Left lung (tissue), 10 donors: ENCODE results near the gene HAO1. TPM values are rescaled to one million over a fixed set of nuclear protein-coding genes. Genes with fewer than 3 reads are reported as not detected.
A peak's percentile ranks its signal among the peaks of the same experiment; 100 is the strongest.

Experiments
- ATAC-seq: fragments of 200-7000 bp; cut with Tn5 transposase; one replicate; pipeline ENCODE4 v1.9.1; 2020; ENCODE audit warnings: moderate library complexity
- DNase-seq, 4 donors: peaks; one replicate each; pipeline ENCODE4 v3.0.0-alpha.2; 2013 to 2020
- H3K27ac ChIP-seq, 2 donors: fragments of 200-600 bp; sonication (generic) in 1 of 2; one replicate each; pipeline versions ENCODE4 v1.5.0 to v1.8.0; 2020 to 2021
- H3K27me3 ChIP-seq, 2 donors: fragments of 200-600 bp; sonication (generic) in 1 of 2; one replicate each; pipeline versions ENCODE4 v1.5.0 to v1.8.0; 2020 to 2021
- H3K36me3 ChIP-seq, 2 donors: fragments of 200-600 bp; sonication (generic) in 1 of 2; one replicate each; pipeline versions ENCODE4 v1.5.0 to v1.8.0; 2020 to 2021
- H3K4me1 ChIP-seq, 2 donors: fragments of 200-600 bp; one replicate each; pipeline ENCODE4 v1.8.0; 2021
- H3K4me3 ChIP-seq, 2 donors: fragments of 200-600 bp; sonication (generic) in 1 of 2; one replicate each; pipeline versions ENCODE4 v1.5.0 to v1.8.0; 2020 to 2021; ENCODE audit warnings: mild to moderate bottlenecking in 1 of 2
- H3K9me3 ChIP-seq, 2 donors: fragments of 200-600 bp; sonication (generic) in 1 of 2; one replicate each; pipeline versions ENCODE4 v1.5.0 to v1.8.0; 2020 to 2021
- CTCF ChIP-seq, 2 donors: fragments of 200-600 bp; sonication (generic) in 1 of 2; IDR thresholded peaks; one replicate each; pipeline versions ENCODE4 v1.5.0 to v1.8.0; 2021; ENCODE audit warnings: antibody characterized with exemption in 2 of 2
- intact Hi-C, 2 donors: fragments of 100-400 bp; cut with DNase I; formaldehyde crosslinking; loops; one replicate each; pipeline versions ENCODE4 v1.11.2 to v1.14.2; 2022
- polyA plus RNA-seq, 6 donors: library from polyadenylated mRNA; unstranded; fragments of 120-200 nt; gene quantifications; one replicate each; pipeline ENCODE4 v1.2.1, GENCODE V29; 2013; ENCODE audit not compliant: insufficient read length in 6 of 6
- total RNA-seq, 2 donors: library from RNA; stranded (reverse); fragmentation: NEBNext Ultra II Directional; extraction: Animal tissue kit (Norgen Biotek cat#: 25700); gene quantifications; one replicate each; pipeline ENCODE4 v1.2.1, GENCODE V29; 2021
- donor health status: DM: no; HTN: yes; CAD: no.
- donor health status: DM: no; HTN: no; CAD: no.

The HAO1 gene
- total and polyA plus RNA-seq, 8 donors: not detected

GRCh38 chr20:7980332-7981046 is 40.2 kb upstream of the HAO1 start:
- Histone ChIP-seq H3K4me1 (no peaks in the 10 kb centered on the region), H3K27ac (no peak overlapping the region), H3K27me3 (no peaks in the 10 kb centered on the region), H3K4me3 (no peak overlapping the region), H3K9me3 (no peaks in the 10 kb centered on the region), H3K36me3 (peaks cover 0 to 26% of the 10 kb centered on the region in 2 donors)
- intact Hi-C loops: no loop called here
- peak; percentile 31 for TF ChIP-seq CTCF (IDR thresholded peaks at IDR 0.05)
- ATAC-seq (peak; percentile 53), DNase-seq (peak in 1 of 4 donors; percentile 22)

- H3K4me3 ChIP-seq: no peak overlapping the region
- no peaks in the 10 kb centered on the region for H3K4me1 ChIP-seq
- peaks cover 0 to 16% of the 10 kb centered on the region in 2 donors for H3K36me3 ChIP-seq
- no peaks in the 10 kb centered on the region for H3K9me3 ChIP-seq
- no peak for TF ChIP-seq CTCF (IDR thresholded peaks at IDR 0.05)
- intact Hi-C loops: no loop called here
- no peak overlapping the region for H3K27ac ChIP-seq
- H3K27me3 ChIP-seq: no peaks in the 10 kb centered on the region
- ATAC-seq (no peak), DNase-seq (peak in 1 of 4 donors; percentile 51)
Measured at GRCh38 chr20:7977709-7978108, 37.5 kb upstream of the HAO1 start.

GRCh38 chr20:7975851-7976414 is 35.7 kb upstream of the HAO1 start:
- no peaks in the 10 kb centered on the region for H3K9me3 ChIP-seq
- TF ChIP-seq CTCF (IDR thresholded peaks at IDR 0.05): no peak
- H3K4me3 ChIP-seq: no peak overlapping the region
- no peaks in the 10 kb centered on the region for H3K4me1 ChIP-seq
- no peaks in the 10 kb centered on the region for H3K36me3 ChIP-seq
- DNase-seq (no peak), ATAC-seq (no peak)
- no peaks in the 10 kb centered on the region for H3K27me3 ChIP-seq
- no peak overlapping the region for H3K27ac ChIP-seq
- intact Hi-C loops: no loop called here

GRCh38 chr20:7974785-7975435 is 34.7 kb upstream of the HAO1 start:
- ATAC-seq: no peak
- H3K4me1 ChIP-seq: no peaks in the 10 kb centered on the region
- no peaks in the 10 kb centered on the region for H3K36me3 ChIP-seq
- no peak overlapping the region for H3K4me3 ChIP-seq
- TF ChIP-seq CTCF (IDR thresholded peaks at IDR 0.05): no peak
- intact Hi-C loops: no loop called here
- no peak for DNase-seq
- H3K9me3 ChIP-seq: no peaks in the 10 kb centered on the region
- H3K27me3 ChIP-seq: no peaks in the 10 kb centered on the region
- H3K27ac ChIP-seq: no peak overlapping the region

GRCh38 chr20:7971536-7972280 is 31.4 kb upstream of the HAO1 start:
- DNase-seq (no peak), ATAC-seq (no peak)
- Histone ChIP-seq H3K4me3 (no peak overlapping the region), H3K4me1 (no peaks in the 10 kb centered on the region), H3K27me3 (no peaks in the 10 kb centered on the region), H3K36me3 (no peaks in the 10 kb centered on the region), H3K9me3 (no peaks in the 10 kb centered on the region), H3K27ac (no peak overlapping the region)
- intact Hi-C loops: no loop called here
- TF ChIP-seq CTCF (IDR thresholded peaks at IDR 0.05): no peak
